ENCODE data around the gene NKX1-2.
A peak's percentile ranks its signal among the peaks of the same experiment; 100 is the strongest.
"Not testable (repeated sequence)": the region's sequence is repeated elsewhere in the genome, so short reads cannot be mapped to it uniquely, and the experiment has no call there.

Gene NKX1-2

DNA sequence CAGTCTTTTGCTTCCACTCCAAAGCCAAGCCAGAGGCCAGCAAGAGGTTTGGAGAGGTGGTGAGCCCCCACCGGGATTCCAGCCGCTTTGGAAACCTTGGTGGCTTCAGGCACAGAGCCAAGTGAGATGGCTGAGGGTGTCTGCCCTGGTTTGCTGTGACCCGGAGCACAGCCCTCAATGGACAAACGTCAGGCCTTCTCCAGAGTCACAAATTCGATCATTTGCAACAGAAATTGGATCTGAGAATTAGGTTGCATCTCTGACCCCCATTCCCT lies 885 bp upstream of the NKX1-2 start:
- no peaks in the 10 kb centered on the region for H3K36me3 ChIP-seq (ENCODE audit: insufficient read depth, low read length)
- peaks cover 89% of the 10 kb centered on the region for H3K27me3 ChIP-seq (ENCODE audit: insufficient read depth, low read length)
- H3K79me2 ChIP-seq (ENCODE audit: control insufficient read depth, insufficient read depth, low read length, unreplicated experiment), result no peaks in the 10 kb centered on the region
- H3K4me3 ChIP-seq (ENCODE audit: low read depth, low read length), result no peak overlapping the region
- no peak overlapping the region for H3K27ac ChIP-seq (ENCODE audit: low read depth, low read length)
- H3K4me1 ChIP-seq (ENCODE audit: control insufficient read depth, insufficient read depth, low read length, unreplicated experiment), result no peaks in the 10 kb centered on the region
- no peak overlapping the region for H2AFZ ChIP-seq (ENCODE audit: low read length, unreplicated experiment)

DNA sequence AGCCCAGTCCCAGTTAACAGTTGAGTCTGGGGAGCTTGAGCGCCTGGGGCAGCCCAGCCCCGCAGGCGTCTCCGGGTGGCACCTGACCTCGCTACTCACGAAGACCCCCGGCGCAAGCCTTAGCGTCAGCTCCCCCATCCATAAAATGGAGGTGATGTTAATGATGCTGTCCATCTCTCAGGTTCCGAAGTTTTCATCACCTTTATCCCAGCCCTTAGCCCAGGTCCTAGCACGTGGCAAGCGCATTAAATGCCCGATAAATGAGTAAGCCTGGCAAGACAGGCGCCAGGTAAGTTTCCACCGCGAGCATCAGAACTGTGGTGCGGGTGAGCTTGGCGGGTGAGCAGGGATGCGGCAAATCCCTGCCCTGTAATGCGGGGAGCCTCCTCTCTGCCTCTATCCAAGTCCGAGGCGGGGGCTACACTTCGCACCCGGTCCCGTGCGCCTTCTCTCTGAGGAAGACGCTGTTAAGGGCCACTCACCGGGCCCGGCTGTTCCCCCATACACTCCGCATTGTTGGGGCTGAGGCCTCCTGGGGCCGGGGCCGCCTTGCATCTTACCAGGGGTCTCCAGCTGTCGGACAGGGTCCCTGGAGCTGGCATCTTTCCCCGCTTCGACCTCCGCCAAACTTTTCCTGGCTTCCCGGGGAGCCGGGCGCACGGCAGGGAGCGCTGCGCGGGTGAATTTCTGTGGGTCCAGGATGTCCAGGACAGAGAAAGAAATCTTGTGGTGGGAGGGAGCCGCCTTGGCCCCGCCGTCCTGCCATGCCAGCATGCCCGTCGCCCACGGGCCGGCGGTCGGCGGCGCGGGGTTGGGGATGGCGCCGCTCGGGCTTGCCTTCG lies 444 bp downstream of the NKX1-2 start:
- Histone ChIP-seq H3K36me3 (ENCODE audit: insufficient read depth, low read length) (no peaks in the 10 kb centered on the region), H3K79me2 (ENCODE audit: control insufficient read depth, insufficient read depth, low read length, unreplicated experiment) (no peaks in the 10 kb centered on the region), H3K4me3 (ENCODE audit: low read depth, low read length) (peak overlapping the region; percentile 58), H3K27ac (ENCODE audit: low read depth, low read length) (no peak overlapping the region), H3K27me3 (ENCODE audit: insufficient read depth, low read length) (peaks cover 90% of the 10 kb centered on the region), H3K4me1 (ENCODE audit: control insufficient read depth, insufficient read depth, low read length, unreplicated experiment) (no peaks in the 10 kb centered on the region), H2AFZ (ENCODE audit: low read length, unreplicated experiment) (no peak overlapping the region)

DNA sequence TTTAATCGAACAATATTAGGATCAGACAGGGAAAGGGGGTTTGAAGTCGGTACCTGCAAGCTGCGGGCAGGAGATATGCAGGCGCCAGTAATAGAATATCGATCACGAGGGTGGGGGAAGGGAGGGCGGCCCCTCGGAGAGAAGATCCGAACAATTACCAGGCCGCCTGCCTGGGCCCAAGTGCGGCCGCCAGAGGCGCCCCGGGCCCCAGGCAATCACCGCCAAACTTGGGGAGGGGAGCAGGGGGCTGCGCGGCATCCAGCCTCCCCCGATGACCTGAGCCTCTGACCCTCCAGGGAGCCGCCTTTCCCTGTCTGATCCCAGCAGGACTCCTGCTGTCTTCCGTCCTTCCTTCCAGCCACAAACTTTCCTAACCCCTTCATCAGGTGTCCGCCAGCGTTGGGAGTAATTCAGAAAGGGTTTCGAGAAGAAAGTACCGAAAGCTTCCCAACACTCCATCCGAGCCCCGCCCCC lies 1.1 kb downstream of the NKX1-2 start:
- H3K79me2 ChIP-seq (ENCODE audit: control insufficient read depth, insufficient read depth, low read length, unreplicated experiment), result no peaks in the 10 kb centered on the region
- H3K27me3 ChIP-seq (ENCODE audit: insufficient read depth, low read length), result peaks cover 85% of the 10 kb centered on the region
- H3K4me1 ChIP-seq (ENCODE audit: control insufficient read depth, insufficient read depth, low read length, unreplicated experiment), result no peaks in the 10 kb centered on the region
- H3K27ac ChIP-seq (ENCODE audit: low read depth, low read length), result no peak overlapping the region
- no peak overlapping the region for H3K4me3 ChIP-seq (ENCODE audit: low read depth, low read length)
- no peaks in the 10 kb centered on the region for H3K36me3 ChIP-seq (ENCODE audit: insufficient read depth, low read length)
- H2AFZ ChIP-seq (ENCODE audit: low read length, unreplicated experiment), result no peak overlapping the region

DNA sequence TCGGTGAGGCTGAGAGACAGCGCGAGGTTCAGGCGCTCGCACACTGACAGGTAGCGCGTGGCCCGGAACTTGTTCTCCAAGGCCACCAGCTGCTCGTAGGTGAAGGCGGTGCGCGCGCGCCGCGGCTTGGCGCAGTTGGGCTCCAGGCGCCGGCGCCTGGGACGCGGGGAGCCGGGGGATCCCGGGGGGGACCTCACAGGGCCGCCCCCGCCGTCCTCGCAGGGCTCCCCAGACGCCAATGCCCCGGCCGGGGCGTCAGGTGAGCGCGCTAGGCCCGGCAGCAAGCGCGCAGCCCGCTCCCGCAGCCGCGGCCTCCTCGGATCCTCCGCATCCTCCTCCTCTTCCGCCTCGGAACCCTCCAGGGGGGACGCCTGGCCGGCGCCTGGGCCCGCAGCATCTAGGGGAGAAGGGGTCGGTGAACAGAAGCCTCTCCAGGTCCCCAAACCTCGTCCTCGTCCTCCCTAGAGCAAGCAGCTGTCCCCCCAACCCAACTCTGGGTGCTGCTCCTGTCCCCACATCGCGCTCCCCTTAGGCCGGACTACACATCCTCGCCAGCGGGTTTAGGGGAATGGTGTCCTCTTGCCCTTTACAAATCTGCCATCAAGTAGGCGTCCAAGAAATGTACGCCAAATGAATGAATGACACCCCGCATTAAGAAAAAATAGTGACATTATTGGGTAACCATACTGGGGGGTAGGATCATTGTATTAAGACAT lies 1.9 kb downstream of the NKX1-2 start:
- no peak overlapping the region for H3K4me3 ChIP-seq (ENCODE audit: low read depth, low read length)
- no peaks in the 10 kb centered on the region for H3K36me3 ChIP-seq (ENCODE audit: insufficient read depth, low read length)
- no peaks in the 10 kb centered on the region for H3K4me1 ChIP-seq (ENCODE audit: control insufficient read depth, insufficient read depth, low read length, unreplicated experiment)
- H3K27me3 ChIP-seq (ENCODE audit: insufficient read depth, low read length), result peaks cover 86% of the 10 kb centered on the region
- H3K79me2 ChIP-seq (ENCODE audit: control insufficient read depth, insufficient read depth, low read length, unreplicated experiment), result no peaks in the 10 kb centered on the region
- no peak overlapping the region for H3K27ac ChIP-seq (ENCODE audit: low read depth, low read length)
- H2AFZ ChIP-seq (ENCODE audit: low read length, unreplicated experiment), result no peak overlapping the region

DNA sequence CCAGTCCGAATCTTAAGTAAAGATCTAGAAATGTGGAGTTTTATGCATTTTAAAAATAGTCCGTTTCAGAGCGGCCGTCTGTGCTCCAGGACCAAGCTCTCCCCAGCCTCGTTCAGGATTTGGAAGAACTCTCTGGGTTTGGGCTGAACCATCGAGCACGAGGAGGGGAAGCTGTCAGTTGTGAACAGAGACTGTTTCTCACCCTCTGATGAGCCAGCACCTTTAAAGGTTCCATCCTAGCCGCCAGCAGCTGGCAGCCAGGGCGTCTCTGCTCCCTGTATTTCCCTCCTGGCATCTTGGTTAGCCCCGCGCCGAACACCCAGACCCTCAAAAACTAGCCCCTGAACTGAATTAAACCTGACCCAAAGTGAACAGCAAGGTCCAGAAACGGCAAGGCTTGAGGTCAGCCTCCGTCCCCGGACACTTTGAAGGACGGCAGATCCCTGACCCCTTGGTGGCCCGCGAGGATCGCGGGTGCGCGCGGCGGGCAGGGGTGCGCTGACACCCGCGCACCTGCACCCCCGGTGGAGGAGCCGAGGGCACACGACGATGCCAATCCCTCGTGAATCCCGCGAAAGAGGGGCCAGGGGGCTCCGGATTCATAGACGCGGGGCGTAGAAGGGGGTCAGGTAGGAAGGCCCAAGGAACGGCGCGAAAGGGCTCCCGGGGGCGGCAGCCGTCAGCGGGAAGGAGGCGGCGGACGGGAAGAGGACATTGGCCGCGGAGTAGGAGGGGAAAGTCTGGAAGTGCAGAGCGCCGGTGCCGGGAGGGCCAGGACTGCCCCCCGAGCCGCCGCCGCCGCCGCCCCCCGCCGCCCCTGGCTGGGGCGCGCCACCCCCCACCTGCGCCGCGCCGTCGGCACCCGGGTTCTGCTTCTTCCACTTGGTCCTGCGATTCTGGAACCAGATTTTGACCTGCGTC lies 2.7 kb downstream of the NKX1-2 start:
- Histone ChIP-seq H3K27me3 (ENCODE audit: insufficient read depth, low read length) (peaks cover 80% of the 10 kb centered on the region), H3K36me3 (ENCODE audit: insufficient read depth, low read length) (no peaks in the 10 kb centered on the region), H3K4me1 (ENCODE audit: control insufficient read depth, insufficient read depth, low read length, unreplicated experiment) (no peaks in the 10 kb centered on the region), H3K79me2 (ENCODE audit: control insufficient read depth, insufficient read depth, low read length, unreplicated experiment) (no peaks in the 10 kb centered on the region), H2AFZ (ENCODE audit: low read length, unreplicated experiment) (no peak overlapping the region), H3K27ac (ENCODE audit: low read depth, low read length) (no peak overlapping the region), H3K4me3 (ENCODE audit: low read depth, low read length) (no peak overlapping the region)

DNA sequence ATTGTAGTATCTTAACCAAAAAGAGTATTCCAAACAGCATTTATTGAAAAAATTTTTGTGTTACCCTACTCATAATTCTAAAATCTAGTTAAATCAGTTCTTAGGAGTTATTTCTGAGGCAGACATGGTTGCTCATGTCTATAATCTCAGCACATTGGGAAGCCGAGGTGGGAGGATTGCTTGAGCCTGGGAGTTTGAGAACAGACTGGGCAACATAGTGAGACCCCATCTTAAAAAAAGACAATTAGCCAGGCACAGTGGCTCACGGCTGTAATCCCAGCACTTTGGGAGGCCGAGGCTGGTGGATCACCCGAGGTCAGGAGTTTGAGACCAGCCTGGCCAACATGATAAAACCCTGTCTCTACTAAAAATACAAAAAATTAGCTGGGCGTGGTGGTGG lies 8.1 kb downstream of the NKX1-2 start:
- H3K27me3 ChIP-seq (ENCODE audit: insufficient read depth, low read length), result peaks cover 32% of the 10 kb centered on the region
- not testable (repeated sequence) for H3K79me2 ChIP-seq (ENCODE audit: control insufficient read depth, insufficient read depth, low read length, unreplicated experiment); H3K4me3 ChIP-seq (ENCODE audit: low read depth, low read length); H3K4me1 ChIP-seq (ENCODE audit: control insufficient read depth, insufficient read depth, low read length, unreplicated experiment); H3K27ac ChIP-seq (ENCODE audit: low read depth, low read length); H3K36me3 ChIP-seq (ENCODE audit: insufficient read depth, low read length); H2AFZ ChIP-seq (ENCODE audit: low read length, unreplicated experiment)

DNA sequence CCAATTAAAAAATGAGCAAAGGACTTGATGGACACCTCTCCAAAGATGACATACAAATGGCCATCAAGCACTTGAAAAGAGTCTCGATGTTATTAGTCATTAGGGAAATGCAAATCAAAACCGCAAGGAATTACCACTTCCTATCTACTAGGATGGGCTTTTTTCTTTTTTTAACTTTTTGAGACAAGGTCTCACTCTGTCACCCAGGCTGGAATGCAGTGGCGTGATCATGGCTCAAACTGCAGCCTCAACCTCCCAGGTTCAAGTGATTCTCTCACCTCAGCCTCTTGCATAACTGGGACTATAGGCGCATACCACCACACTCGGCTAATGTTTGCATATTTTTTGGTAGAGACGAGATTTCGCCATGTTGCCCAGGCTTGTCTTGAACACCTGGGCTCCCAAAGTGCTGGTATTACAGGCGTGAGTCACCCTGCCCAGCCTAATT lies 13.6 kb downstream of the NKX1-2 start:
- H2AFZ ChIP-seq (ENCODE audit: low read length, unreplicated experiment), result no peak overlapping the region
- H3K27ac ChIP-seq (ENCODE audit: low read depth, low read length), result no peak overlapping the region
- no peak overlapping the region for H3K4me3 ChIP-seq (ENCODE audit: low read depth, low read length)
- H3K4me1 ChIP-seq (ENCODE audit: control insufficient read depth, insufficient read depth, low read length, unreplicated experiment), result no peaks in the 10 kb centered on the region
- H3K79me2 ChIP-seq (ENCODE audit: control insufficient read depth, insufficient read depth, low read length, unreplicated experiment), result no peaks in the 10 kb centered on the region
- no peaks in the 10 kb centered on the region for H3K27me3 ChIP-seq (ENCODE audit: insufficient read depth, low read length)
- H3K36me3 ChIP-seq (ENCODE audit: insufficient read depth, low read length), result no peaks in the 10 kb centered on the region

DNA sequence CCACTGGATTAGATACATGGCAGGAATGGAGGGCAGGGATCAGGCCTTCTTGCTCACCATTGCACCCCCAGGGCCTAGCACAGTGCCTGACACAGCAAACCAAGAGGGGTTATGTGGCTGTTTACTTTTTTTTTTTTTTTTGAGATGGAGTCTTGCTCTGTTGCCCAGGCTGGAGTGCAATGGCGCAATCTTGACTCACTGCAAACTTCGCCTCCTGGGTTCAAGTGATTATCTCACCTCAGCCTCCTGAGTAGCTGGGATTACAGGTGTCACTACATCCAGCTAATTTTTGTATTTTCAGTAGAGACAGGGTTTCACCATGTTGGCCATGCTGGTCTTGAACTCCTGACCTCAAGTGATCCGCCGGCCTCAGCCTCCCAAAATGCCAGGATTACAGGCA lies 14.2 kb downstream of the NKX1-2 start:
- not testable (repeated sequence) for H2AFZ ChIP-seq (ENCODE audit: low read length, unreplicated experiment); H3K79me2 ChIP-seq (ENCODE audit: control insufficient read depth, insufficient read depth, low read length, unreplicated experiment); H3K27me3 ChIP-seq (ENCODE audit: insufficient read depth, low read length); H3K4me3 ChIP-seq (ENCODE audit: low read depth, low read length); H3K27ac ChIP-seq (ENCODE audit: low read depth, low read length); H3K4me1 ChIP-seq (ENCODE audit: control insufficient read depth, insufficient read depth, low read length, unreplicated experiment); H3K36me3 ChIP-seq (ENCODE audit: insufficient read depth, low read length)

DNA sequence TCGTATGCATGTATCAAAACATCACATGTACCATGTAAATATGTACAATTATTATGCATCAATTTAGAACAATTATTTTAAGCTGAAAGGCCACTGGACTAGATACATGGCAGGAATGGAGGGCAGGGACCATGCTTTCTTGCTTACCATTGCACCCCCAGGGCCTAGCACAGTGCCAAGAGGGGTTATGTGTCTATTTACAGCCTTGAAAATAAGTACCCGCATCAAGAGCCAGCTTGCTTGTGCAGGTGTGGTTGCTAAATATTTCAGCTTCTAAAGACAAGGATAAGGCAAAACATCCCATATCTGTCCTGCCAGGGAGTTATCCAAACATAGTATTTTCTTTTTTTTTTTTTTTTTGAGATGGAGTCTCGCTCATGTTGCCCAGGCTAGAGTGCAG lies 16.4 kb downstream of the NKX1-2 start:
- Histone ChIP-seq H3K4me1 (ENCODE audit: control insufficient read depth, insufficient read depth, low read length, unreplicated experiment) (no peaks in the 10 kb centered on the region), H3K27ac (ENCODE audit: low read depth, low read length) (no peak overlapping the region), H3K79me2 (ENCODE audit: control insufficient read depth, insufficient read depth, low read length, unreplicated experiment) (no peaks in the 10 kb centered on the region), H2AFZ (ENCODE audit: low read length, unreplicated experiment) (no peak overlapping the region), H3K27me3 (ENCODE audit: insufficient read depth, low read length) (peaks cover 15% of the 10 kb centered on the region), H3K36me3 (ENCODE audit: insufficient read depth, low read length) (no peaks in the 10 kb centered on the region), H3K4me3 (ENCODE audit: low read depth, low read length) (no peak overlapping the region)

DNA sequence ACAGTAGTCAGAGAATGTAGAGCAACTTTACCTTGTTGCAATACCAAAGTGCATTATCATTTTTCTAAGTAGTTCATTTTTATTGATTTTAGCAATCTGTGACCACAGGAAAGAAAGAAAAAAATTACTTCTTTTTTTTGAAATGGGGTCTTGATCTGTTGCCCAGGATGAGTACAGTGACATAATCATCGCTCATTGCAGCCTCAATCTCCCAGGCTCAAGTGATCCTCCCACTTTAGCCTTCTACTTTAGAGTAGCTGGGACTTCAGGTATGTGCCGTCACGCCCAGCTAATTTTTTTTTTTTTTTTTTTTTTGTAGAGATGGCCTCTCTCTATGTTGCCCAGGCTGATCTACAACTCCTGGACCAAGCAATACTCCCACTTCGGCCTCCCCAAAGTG lies 19.8 kb downstream of the NKX1-2 start:
- H2AFZ ChIP-seq (ENCODE audit: low read length, unreplicated experiment), result no peak overlapping the region
- no peak overlapping the region for H3K4me3 ChIP-seq (ENCODE audit: low read depth, low read length)
- H3K79me2 ChIP-seq (ENCODE audit: control insufficient read depth, insufficient read depth, low read length, unreplicated experiment), result no peaks in the 10 kb centered on the region
- H3K27me3 ChIP-seq (ENCODE audit: insufficient read depth, low read length), result peaks cover 31% of the 10 kb centered on the region
- no peaks in the 10 kb centered on the region for H3K36me3 ChIP-seq (ENCODE audit: insufficient read depth, low read length)
- no peaks in the 10 kb centered on the region for H3K4me1 ChIP-seq (ENCODE audit: control insufficient read depth, insufficient read depth, low read length, unreplicated experiment)
- no peak overlapping the region for H3K27ac ChIP-seq (ENCODE audit: low read depth, low read length)

All from ACC112 (cell line).